ENCODE data around the gene CROCC2.

Gene CROCC2

DNA sequence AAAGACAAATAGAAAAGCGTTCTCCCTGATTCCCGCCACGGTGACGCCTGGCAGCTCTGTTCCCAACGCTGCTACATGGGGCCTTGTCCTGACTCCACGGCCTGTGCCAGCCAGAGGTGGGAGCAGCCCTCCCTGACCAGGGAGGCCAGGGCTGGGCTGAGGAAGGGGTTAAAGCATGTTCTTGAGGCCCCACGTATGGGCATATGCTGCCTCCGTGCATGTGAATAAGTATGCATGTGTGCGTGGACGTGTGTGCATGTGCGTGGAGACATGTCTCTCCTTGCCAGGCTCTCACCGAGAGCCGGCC lies 90.7 kb downstream of the CROCC2 start:
- Histone ChIP-seq H3K79me2 (ENCODE audit: control insufficient read depth, low read length) (no peaks in the 10 kb centered on the region), H4K20me1 (ENCODE audit: control insufficient read depth, insufficient read depth, low read depth, low read length) (no peaks in the 10 kb centered on the region), H3K9me3 (ENCODE audit: control insufficient read depth, insufficient read depth, low read length) (no peaks in the 10 kb centered on the region), H3K9me2 (replicated peaks; ENCODE audit: control insufficient read depth, low read length) (no peaks in the 10 kb centered on the region), H3K36me3 (ENCODE audit: control insufficient read depth, low read length) (no peaks in the 10 kb centered on the region), H3K4me1 (ENCODE audit: control insufficient read depth, low read length) (no peaks in the 10 kb centered on the region), H3K27me3 (ENCODE audit: control insufficient read depth, low read length) (no peaks in the 10 kb centered on the region), H3K4me3 (ENCODE audit: low read length) (no peak overlapping the region), H3F3A (ENCODE audit: control insufficient read depth, insufficient read depth) (no peaks in the 10 kb centered on the region), H3K4me2 (ENCODE audit: low read length) (no peak overlapping the region), H3K27ac (ENCODE audit: low read depth, low read length) (no peak overlapping the region)
- TF ChIP-seq, protein P1, sequence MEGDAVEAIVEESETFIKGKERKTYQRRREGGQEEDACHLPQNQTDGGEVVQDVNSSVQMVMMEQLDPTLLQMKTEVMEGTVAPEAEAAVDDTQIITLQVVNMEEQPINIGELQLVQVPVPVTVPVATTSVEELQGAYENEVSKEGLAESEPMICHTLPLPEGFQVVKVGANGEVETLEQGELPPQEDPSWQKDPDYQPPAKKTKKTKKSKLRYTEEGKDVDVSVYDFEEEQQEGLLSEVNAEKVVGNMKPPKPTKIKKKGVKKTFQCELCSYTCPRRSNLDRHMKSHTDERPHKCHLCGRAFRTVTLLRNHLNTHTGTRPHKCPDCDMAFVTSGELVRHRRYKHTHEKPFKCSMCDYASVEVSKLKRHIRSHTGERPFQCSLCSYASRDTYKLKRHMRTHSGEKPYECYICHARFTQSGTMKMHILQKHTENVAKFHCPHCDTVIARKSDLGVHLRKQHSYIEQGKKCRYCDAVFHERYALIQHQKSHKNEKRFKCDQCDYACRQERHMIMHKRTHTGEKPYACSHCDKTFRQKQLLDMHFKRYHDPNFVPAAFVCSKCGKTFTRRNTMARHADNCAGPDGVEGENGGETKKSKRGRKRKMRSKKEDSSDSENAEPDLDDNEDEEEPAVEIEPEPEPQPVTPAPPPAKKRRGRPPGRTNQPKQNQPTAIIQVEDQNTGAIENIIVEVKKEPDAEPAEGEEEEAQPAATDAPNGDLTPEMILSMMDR (IDR thresholded peaks at IDR 0.05; ENCODE audit: low read depth, low read length, poor library complexity, severe bottlenecking) = no peak
- no peak for TF ChIP-seq EZH2phosphoT487 (IDR thresholded peaks at IDR 0.05; ENCODE audit: borderline replicate concordance, low read length)

DNA sequence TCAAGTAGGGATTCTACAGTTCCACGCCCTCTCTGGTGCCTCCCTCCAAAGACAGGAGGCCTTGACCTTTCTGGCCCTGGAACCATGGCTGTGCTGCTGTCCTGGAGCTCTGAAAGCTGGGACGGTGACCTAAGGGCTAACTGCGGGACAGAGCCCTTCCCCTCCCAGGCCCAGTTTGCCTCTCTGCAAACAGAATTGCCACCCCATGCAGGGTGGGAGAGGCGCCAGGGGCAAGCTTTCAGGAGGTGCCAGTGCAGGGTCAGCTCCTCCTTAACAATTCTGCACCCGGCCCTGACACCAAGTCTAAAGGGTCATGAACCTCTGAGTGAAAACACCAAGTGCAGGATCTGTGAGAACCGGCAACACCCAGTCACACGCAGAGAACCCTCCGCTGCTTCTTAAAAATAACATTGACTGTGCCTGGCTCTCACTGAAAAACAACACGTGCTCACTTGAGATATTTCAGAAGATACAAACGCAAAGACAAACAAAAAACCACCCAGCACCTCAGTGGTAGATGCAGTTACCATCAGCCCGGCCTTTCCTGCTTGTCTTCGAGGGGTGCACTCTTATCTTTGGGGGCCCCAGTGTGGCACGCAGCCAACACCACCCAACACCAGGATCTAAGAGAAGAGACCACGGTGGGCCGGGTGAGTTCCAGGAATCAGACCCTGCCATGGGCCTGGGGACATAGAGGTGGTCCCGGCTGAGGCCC lies 91.2 kb downstream of the CROCC2 start:
- Histone ChIP-seq H3K27ac (ENCODE audit: low read depth, low read length) (no peak overlapping the region), H3F3A (ENCODE audit: control insufficient read depth, insufficient read depth) (no peaks in the 10 kb centered on the region), H3K9me2 (replicated peaks; ENCODE audit: control insufficient read depth, low read length) (no peaks in the 10 kb centered on the region), H3K36me3 (ENCODE audit: control insufficient read depth, low read length) (no peaks in the 10 kb centered on the region), H3K27me3 (ENCODE audit: control insufficient read depth, low read length) (no peaks in the 10 kb centered on the region), H4K20me1 (ENCODE audit: control insufficient read depth, insufficient read depth, low read depth, low read length) (no peaks in the 10 kb centered on the region), H3K4me1 (ENCODE audit: control insufficient read depth, low read length) (no peaks in the 10 kb centered on the region), H3K9me3 (ENCODE audit: control insufficient read depth, insufficient read depth, low read length) (no peaks in the 10 kb centered on the region), H3K4me3 (ENCODE audit: low read length) (no peak overlapping the region), H3K79me2 (ENCODE audit: control insufficient read depth, low read length) (no peaks in the 10 kb centered on the region), H3K4me2 (ENCODE audit: low read length) (no peak overlapping the region)
- no peak for TF ChIP-seq EZH2phosphoT487 (IDR thresholded peaks at IDR 0.05; ENCODE audit: borderline replicate concordance, low read length)
- TF ChIP-seq, protein P1 (IDR thresholded peaks at IDR 0.05; ENCODE audit: low read depth, low read length, poor library complexity, severe bottlenecking) = no peak

DNA sequence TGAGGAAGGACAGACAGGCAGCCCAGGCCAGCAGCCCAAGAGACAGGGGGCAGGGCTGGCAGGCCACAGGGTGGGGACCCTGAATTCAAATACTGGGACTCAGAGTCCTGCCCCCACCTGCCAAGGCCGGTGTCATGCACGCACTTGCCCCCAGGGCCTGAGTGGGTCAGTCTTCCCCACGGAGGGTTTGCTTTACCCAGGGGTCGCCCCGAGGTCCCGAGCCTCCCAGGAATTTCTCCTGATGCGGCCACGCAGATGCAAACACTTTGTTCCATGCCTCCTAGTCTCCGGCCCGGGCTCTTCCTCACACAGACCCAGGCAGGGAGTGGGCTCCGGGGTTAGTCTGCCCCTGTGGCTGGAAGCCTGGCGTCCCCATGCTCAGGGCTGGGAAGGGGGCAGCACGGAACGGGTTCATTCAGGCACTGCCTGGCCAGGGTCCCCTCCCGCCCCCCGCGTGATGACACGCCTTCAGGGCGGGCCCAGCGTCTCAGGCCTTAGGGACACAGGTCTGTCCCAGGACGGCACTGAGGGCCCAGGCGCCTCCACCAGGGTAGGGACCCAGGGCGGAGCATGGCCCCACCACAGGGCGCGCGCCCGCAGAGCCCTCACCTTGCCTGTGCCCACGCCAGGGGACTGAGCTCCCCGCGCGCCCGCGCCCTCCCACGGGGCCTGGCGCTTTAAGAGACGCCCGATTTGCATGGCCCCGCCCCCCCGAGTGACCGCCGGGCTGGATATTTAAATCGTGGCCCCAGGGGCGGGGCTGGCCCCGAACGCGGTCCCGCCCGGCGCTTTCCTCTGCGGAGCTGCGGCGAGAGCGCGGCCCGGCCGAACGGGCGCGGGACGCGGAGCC lies 91.9 kb downstream of the CROCC2 start, which contains the start of gene SNED1:
Gene SNED1 (plus strand): TSS at position 763 of the 850 bp plus-strand sequence. CDS start 220 bp downstream, outside the sequence.
- Histone ChIP-seq H3K27ac (ENCODE audit: low read depth, low read length) (no peak within 1 kb of the TSS), H3K9me3 (ENCODE audit: control insufficient read depth, insufficient read depth, low read length) (peaks cover under 1% of the 10 kb centered on the region), H3K4me3 (ENCODE audit: low read length) (no peak within 1 kb of the TSS), H3K27me3 (ENCODE audit: control insufficient read depth, low read length) (no peaks in the 10 kb centered on the region), H3K4me1 (ENCODE audit: control insufficient read depth, low read length) (no peaks in the 10 kb centered on the region), H3K79me2 (ENCODE audit: control insufficient read depth, low read length) (no peaks in the 10 kb centered on the region), H4K20me1 (ENCODE audit: control insufficient read depth, insufficient read depth, low read depth, low read length) (no peaks in the 10 kb centered on the region), H3F3A (ENCODE audit: control insufficient read depth, insufficient read depth) (no peaks in the 10 kb centered on the region), H3K9me2 (replicated peaks; ENCODE audit: control insufficient read depth, low read length) (no peaks in the 10 kb centered on the region), H3K36me3 (ENCODE audit: control insufficient read depth, low read length) (no peaks in the 10 kb centered on the region), H3K4me2 (ENCODE audit: low read length) (no peak within 1 kb of the TSS)
- TF ChIP-seq, protein P1 (IDR thresholded peaks at IDR 0.05; ENCODE audit: low read depth, low read length, poor library complexity, severe bottlenecking) = no peak
